Measurements from ENCODE around the gene PGR.
"Not testable (repeated sequence)": the region's sequence is repeated elsewhere in the genome, so short reads cannot be mapped to it uniquely, and the experiment has no call there.

The PGR gene

DNA sequence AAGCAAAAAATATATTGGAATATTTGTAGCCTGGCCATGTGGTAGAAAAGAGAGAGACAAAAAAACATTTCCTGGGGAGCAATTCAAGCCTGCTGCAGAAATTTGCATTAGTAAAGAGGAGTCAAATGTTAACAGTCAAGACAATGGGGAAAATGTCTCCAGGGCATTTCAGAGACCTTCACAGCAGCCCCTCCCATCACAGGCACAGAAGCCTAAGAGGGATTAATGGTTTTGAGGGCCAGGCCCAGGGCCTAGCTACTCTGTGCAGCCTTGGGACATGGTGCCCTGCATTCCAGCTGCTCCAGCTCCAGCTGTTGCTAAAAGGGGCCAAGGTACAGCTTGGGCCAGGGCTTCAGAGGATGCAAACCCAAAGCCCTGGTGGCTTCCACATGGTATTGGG is 46.8 kb downstream of the PGR start:
- no peak for DNase-seq (ENCODE audit: low read depth in 2 of 2)

DNA sequence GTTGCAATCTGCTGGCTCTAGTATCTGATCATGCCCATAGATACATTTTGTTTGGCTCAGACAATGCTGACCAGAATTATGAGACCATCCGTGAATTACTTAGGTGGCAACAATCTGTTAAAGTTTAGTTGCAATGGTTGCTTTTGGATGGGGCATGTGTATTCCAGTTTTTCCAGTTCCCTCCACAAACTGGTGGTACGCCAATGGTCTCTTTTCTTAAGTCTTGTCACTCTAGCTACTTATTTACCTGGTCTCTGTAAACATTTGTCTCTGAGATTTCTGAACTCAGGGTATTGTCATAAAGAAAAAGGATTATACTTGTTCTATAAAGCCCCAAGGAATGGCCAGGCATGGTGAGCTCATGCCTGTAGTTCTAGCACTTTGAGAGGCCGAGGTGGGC is 65.9 kb downstream of the PGR start:
- no peak for DNase-seq (ENCODE audit: low read depth in 2 of 2)

DNA sequence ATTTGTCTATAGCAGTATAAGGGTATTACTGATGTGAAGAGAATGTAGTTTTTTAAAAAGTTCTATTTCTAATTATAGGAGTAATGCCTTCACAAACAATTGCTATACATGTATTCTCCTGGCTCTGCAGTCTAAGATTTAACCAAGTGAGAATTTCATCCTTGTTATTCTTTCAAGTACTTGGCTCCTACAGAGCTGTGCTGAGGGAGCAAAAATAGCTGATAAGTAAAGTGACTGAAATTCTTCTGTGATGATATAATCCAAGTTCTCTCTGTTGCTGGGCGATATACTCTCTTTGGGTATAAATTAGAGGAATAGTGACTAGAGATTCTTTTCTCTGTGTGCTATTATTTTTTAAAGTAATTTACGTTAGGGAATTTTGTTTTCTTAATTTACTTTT is 68.0 kb downstream of the PGR start:
- no peak for DNase-seq (ENCODE audit: low read depth in 2 of 2)

GRCh38 chr11:101059331-101059730 is 70.3 kb downstream of the PGR start:
- no peak for DNase-seq (ENCODE audit: low read depth in 2 of 2)

GRCh38 chr11:101053492-101053891 is 76.1 kb downstream of the PGR start:
- no peak for DNase-seq (ENCODE audit: low read depth in 2 of 2)

GRCh38 chr11:101051677-101052076 is 77.9 kb downstream of the PGR start:
- DNase-seq (ENCODE audit: low read depth in 2 of 2) = no peak

DNA sequence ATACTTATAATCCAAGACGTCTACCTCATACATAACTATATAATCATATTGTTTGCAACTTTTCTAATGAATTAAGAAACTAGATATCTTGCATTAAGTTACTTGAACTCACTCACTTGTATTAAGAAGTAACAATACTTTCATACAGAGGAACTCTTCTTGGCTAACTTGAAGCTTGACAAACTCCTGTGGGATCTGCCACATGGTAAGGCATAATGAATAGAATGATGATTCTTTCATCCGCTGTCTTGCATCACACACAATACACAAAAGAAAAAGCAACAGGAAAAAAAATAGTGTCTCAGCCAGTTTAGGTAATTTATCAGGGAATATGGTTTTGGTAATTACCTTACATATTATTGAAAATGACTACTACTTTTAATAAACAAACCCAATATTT is 79.8 kb downstream of the PGR start:
- DNase-seq (ENCODE audit: low read depth in 2 of 2) = no peak

- DNase-seq (ENCODE audit: low read depth in 2 of 2) = no peak
Observed at GRCh38 chr11:101049123-101049522, 80.5 kb downstream of the PGR start.

- no peak for DNase-seq (ENCODE audit: low read depth in 2 of 2)
Observed at GRCh38 chr11:101048479-101048878, 81.1 kb downstream of the PGR start.

DNA sequence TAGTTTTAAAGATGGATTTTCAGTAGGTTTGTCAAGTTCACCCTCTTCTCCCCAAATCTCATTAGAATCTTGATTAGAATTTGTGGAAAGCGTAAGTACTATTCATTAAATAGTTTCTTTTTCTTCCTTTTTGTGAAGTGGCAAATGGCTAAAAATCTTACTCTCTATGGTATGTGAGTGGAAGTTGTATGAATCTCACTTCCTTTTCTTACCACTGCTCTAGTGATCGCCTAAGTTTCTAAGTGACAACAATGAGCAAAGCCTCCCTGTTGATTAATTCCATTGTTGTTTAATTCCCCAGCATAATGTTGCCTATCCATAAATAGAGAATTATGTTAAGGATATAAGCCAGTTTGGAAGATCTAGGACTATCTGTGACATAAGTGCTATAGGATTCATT is 82.7 kb downstream of the PGR start:
- DNase-seq (ENCODE audit: low read depth in 2 of 2) = no peak

GRCh38 chr11:101045415-101045814 is 84.2 kb downstream of the PGR start:
- no peak for DNase-seq (ENCODE audit: low read depth in 2 of 2)

- no peak for DNase-seq (ENCODE audit: low read depth in 2 of 2)
Observed at GRCh38 chr11:101043940-101044339, 85.7 kb downstream of the PGR start.

- no peak for DNase-seq (ENCODE audit: low read depth in 2 of 2)
Observed at GRCh38 chr11:101035872-101036271, 93.7 kb downstream of the PGR start.

DNA sequence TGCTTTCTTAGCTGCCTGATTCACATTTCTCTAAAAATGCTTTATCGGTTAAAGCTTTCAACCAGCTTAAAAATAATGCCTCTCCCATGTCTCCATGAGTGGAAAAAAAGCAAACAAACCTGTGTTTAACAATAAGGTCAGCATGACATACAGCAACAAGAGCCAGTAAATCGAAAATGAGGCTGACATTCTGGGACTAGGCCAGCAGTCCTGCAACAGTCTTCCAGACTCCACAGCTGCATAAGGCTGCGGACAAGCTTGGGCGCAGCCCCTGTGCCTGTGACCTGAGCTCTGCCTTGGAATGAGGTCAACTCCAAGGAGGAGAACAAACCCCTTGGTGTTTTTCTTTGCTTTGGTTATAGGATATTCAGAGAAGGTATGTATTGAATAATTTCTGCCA is 95.5 kb downstream of the PGR start:
- no peak for DNase-seq (ENCODE audit: low read depth in 2 of 2)

GRCh38 chr11:101032991-101033390 is 96.6 kb downstream of the PGR start:
- DNase-seq (ENCODE audit: low read depth in 2 of 2) = no peak

- DNase-seq (ENCODE audit: low read depth in 2 of 2) = no peak
Observed at GRCh38 chr11:101031713-101032112, 97.9 kb downstream of the PGR start.

DNA sequence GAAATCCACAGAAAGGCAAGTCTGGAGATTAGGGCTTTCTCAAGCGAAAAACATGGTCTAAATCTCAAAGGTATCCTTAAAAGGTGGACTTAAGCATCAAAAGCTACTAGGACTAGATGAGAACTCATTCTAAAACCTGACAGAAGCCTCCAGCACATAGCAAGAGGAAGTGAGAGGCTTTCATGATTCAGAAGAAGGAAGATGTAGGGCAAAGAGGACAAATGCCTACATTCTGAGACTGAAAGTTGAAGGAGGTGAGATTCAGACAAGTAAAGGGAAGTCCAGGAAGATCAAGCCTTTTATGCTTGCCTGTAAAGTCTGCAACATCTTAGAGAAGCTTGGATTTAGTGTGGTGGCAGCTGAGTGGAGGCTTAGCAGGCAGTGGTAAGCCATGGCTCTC is 98.9 kb downstream of the PGR start:
- DNase-seq (ENCODE audit: low read depth in 2 of 2) = no peak

GRCh38 chr11:101030015-101030414 is 99.6 kb downstream of the PGR start:
- DNase-seq (ENCODE audit: low read depth in 2 of 2) = no peak

DNA sequence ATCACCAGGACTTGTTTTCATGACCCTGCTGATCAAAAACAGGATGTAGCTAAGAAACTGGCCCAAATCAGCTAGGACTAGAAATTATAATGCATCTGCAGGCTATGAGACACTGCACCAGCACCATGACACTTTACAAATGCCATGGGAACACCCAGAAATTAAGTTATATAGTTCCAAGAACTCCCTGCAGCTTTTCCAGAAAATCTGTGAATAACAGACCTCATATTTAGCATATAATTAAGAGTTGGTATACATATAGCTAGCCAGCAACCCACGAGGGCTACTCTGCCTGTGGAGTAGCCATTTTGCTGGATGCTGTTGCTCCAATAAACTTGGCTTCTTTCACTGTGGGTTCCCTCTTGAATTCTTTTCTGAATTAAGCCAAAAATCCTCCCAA is 101.0 kb downstream of the PGR start:
- no peak for DNase-seq (ENCODE audit: low read depth in 2 of 2)

- no peak for DNase-seq (ENCODE audit: low read depth in 2 of 2)
Observed at GRCh38 chr11:101022256-101022655, 107.4 kb downstream of the PGR start.

- no peak for DNase-seq (ENCODE audit: low read depth in 2 of 2)
Observed at GRCh38 chr11:101019870-101020269, 109.7 kb downstream of the PGR start.

DNA sequence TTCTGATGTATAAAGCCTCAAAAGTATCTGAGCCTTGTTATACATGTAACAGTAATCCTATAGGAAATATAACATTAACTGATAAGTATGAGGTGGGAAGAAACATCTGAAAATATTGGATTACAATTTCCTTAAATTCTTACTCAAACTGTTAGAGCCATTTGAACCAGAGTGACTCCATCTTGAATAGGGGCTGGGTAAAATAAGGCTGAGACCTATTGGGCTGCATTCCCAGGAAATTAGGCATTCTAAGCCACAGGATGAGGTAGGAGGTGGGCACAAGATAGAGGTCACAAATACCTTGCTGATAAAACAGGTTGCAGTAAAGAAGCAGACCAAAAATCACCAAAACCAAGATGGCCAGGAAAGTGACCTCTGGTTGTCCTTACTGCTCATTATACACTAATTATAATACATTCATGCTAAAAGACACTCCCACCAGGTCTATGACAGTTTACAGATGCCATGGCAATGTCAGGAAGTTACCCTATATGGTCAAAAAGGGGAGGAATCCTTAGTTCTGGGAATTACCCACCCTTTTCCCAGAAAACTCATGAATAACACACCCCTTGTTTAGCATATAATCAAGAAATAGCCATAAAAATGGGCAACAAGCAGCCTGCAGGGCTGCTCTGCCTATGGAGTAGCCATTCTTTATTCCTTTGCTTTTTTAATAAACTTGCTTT is 114.9 kb downstream of the PGR start:
- DNase-seq (ENCODE audit: low read depth in 2 of 2) = no peak

- not testable (repeated sequence) for DNase-seq (ENCODE audit: low read depth in 2 of 2)
Observed at GRCh38 chr11:101013702-101014101, 115.9 kb downstream of the PGR start.

DNA sequence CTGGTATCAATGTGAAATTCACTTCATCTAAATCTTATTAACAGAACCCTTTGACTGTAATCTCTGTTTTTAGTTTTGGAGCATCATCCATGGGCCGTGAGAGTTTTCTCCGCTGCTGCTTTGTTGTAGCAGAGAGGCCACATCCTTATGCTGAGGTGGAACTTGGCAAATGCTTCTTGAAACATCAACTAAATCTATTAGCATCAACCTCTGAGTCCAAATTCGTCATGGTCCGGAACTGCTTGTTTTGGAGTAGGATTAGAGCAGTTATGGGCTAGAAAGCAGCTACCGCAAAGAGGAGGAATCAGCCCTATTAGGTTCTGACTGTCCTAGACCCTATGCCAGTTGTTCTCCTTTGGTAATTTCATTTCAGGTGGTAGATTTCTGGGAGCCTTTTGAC is 117.7 kb downstream of the PGR start:
- no peak for DNase-seq (ENCODE audit: low read depth in 2 of 2)
